Activated CD4-positive, alpha-beta memory T cell treated with anti-CD3 and anti-CD28 coated beads for 36 hours (primary cell): Measurements from ENCODE around the gene TIMP2. TPM values are rescaled to one million over a fixed set of nuclear protein-coding genes. Genes with fewer than 3 reads are reported as not detected.

Experiments used
- CTCF ChIA-PET: fragments of 350-600 bp; sonication (Branson Sonifier 250); formaldehyde crosslinking; loops from one replicate; lab custom pipeline; 2021; ENCODE audit warnings: antibody characterized with exemption, inconsistent platforms; lab: Charles Lee
- POLR2A ChIA-PET: fragments of 350-600 bp; sonication (Branson Sonifier 250); formaldehyde crosslinking; loops from one replicate; lab custom pipeline; 2021; ENCODE audit warnings: antibody characterized with exemption; lab: Charles Lee
- DNase-seq: peaks from one replicate; pipeline ENCODE4 v3.0.0-alpha.2; 2020
- H3K27ac Mint-ChIP-seq: one replicate; pipeline ENCODE4 v1.8.0; 2021; ENCODE audit warnings: mixed read lengths
- H3K27me3 Mint-ChIP-seq: one replicate; pipeline ENCODE4 v1.8.0; 2021; ENCODE audit warnings: mixed read lengths
- H3K36me3 Mint-ChIP-seq: one replicate; pipeline ENCODE4 v1.8.0; 2021; ENCODE audit warnings: mixed read lengths
- H3K4me1 Mint-ChIP-seq: one replicate; pipeline ENCODE4 v1.8.0; 2021; ENCODE audit warnings: low read depth, mixed read lengths
- H3K4me3 Mint-ChIP-seq: one replicate; pipeline ENCODE4 v1.8.0; 2021; ENCODE audit warnings: mild to moderate bottlenecking, mixed read lengths
- H3K9me3 Mint-ChIP-seq: one replicate; pipeline ENCODE4 v1.8.0; 2021; ENCODE audit warnings: mixed read lengths
- intact Hi-C: fragments of 100-400 bp; cut with micrococcal nuclease; formaldehyde crosslinking; loops from one replicate; pipeline ENCODE4 v1.15.1; 2023
- total RNA-seq, 2 experiments: library from RNA; stranded (reverse); gene quantifications; one replicate each; pipeline ENCODE4 v1.2.3, GENCODE V29; 2021

The TIMP2 gene
- total RNA-seq, 2 experiments from 2014 or later, result 1.1 TPM

GRCh38 chr17:78849026-78849425 is 76.2 kb downstream of the TIMP2 start:
- Mint-ChIP-seq H3K27me3 (no peaks in the 10 kb centered on the region), H3K27ac (no peak overlapping the region), H3K4me1 (peaks cover 5% of the 10 kb centered on the region), H3K9me3 (no peaks in the 10 kb centered on the region), H3K4me3 (no peak overlapping the region), H3K36me3 (no peaks in the 10 kb centered on the region)
- CTCF ChIA-PET, result interaction anchor here (0.9 kb wide), 1 partner anchor 12 kb away, joined by 3 read pairs; no protein-coding TSS in a partner anchor
- POLR2A ChIA-PET, result no interaction called here
- intact Hi-C loops, result loop anchor here (10.0 kb wide), 1 partner anchor 404 kb away; no protein-coding TSS in a partner anchor
- DNase-seq, result no peak

DNA sequence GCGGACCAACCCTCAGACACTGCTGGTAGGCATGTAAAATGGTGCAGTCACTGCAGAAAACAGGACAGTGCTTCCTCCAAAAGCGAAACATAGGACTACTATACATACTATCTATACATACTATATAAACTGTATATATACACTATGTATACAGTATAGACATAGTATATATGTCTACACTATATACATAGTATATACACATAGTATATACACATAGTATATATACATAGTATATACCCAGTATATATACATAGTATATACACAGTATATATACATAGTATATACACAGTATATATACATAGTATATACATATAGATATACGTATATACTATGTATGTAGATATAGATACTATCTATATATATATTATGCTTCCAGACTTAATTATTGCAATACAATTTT is 78.1 kb downstream of the TIMP2 start:
- Mint-ChIP-seq H3K4me3 (no peak overlapping the region), H3K27me3 (no peaks in the 10 kb centered on the region), H3K4me1 (peaks cover 11% of the 10 kb centered on the region), H3K36me3 (no peaks in the 10 kb centered on the region), H3K27ac (no peak overlapping the region), H3K9me3 (no peaks in the 10 kb centered on the region)
- no peak for DNase-seq
- intact Hi-C loops, result loop anchor here (10.0 kb wide), 1 partner anchor 402 kb away; no protein-coding TSS in a partner anchor
- ChIA-PET POLR2A (no interaction called here), CTCF (interaction anchor here (1.2 to 2.1 kb wide), 2 partner anchors 19 to 125 kb away, joined by 4 read pairs; no protein-coding TSS in a partner anchor)

GRCh38 chr17:78844301-78845005 is 80.7 kb downstream of the TIMP2 start:
- intact Hi-C loops, result loop anchor here (5.0 to 10.0 kb wide), 3 partner anchors 37 to 400 kb away; no protein-coding TSS in a partner anchor
- Mint-ChIP-seq H3K27me3 (no peaks in the 10 kb centered on the region), H3K9me3 (no peaks in the 10 kb centered on the region), H3K4me1 (peaks cover 17% of the 10 kb centered on the region), H3K36me3 (peaks cover 2% of the 10 kb centered on the region), H3K27ac (no peak overlapping the region), H3K4me3 (no peak overlapping the region)
- DNase-seq, result peak; percentile 54
- ChIA-PET CTCF (interaction anchor here (1.1 to 3.4 kb wide), 4 partner anchors 21 to 347 kb away, joined by 3 to 13 read pairs (median 8); no protein-coding TSS in a partner anchor), POLR2A (no interaction called here)

DNA sequence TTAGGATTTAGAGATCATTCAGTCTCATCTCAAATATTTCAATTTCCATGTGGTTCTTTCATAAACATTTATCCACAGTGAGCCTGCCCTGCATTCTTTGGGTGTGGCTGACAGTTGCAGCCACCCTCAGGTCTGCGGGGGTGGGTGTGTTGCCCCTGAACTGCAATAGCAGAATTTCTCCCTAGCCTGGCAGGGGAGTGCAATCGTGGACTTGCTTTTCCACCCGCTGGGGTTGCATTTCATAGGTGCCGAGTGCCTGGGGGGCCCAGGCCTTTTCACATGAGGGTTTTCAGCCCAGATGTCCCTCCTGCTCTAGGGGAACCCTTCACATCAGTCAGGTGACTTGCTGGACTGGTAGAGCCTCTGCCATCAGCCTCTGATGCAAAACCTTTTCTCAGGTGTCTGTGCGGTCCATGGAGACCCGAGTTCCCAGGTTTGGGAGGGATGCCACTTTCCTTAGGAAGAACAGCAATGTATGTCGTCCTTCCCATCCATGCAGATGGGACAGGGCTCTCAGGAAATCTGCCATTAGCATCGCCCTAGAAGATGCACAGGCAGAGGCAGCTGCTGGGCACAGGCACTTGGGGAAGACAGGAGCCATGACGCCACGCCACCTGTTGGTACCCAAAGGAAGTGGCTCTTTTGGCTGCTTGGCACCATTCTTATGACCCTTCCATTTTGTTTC is 82.2 kb downstream of the TIMP2 start:
- DNase-seq, result peak; percentile 75
- H3K27me3 Mint-ChIP-seq, result no peaks in the 10 kb centered on the region
- no peaks in the 10 kb centered on the region for H3K9me3 Mint-ChIP-seq
- intact Hi-C loops, result loop anchor here (5.0 to 10.0 kb wide), 3 partner anchors 36 to 398 kb away; no protein-coding TSS in a partner anchor
- H3K4me3 Mint-ChIP-seq, result no peak overlapping the region
- peaks cover 10% of the 10 kb centered on the region for H3K36me3 Mint-ChIP-seq
- ChIA-PET POLR2A (no interaction called here), CTCF (interaction anchor here (0.6 to 3.4 kb wide), 11 partner anchors 9 to 346 kb away, joined by 3 to 13 read pairs (median 4); no protein-coding TSS in a partner anchor)
- peak overlapping the region; percentile 54 for H3K27ac Mint-ChIP-seq
- peaks cover 30% of the 10 kb centered on the region for H3K4me1 Mint-ChIP-seq

GRCh38 chr17:78840780-78841611 is 84.2 kb downstream of the TIMP2 start, which contains the start of gene USP36:
Gene USP36 (minus strand): TSS chr17:78840814. CDS start chr17:78836363, 4,451 bp downstream.
- CTCF ChIA-PET, result interaction anchor here (0.6 to 3.4 kb wide), 4 partner anchors 25 to 344 kb away, joined by 3 to 13 read pairs (median 8); no protein-coding TSS in a partner anchor
- peak; percentile 100 for DNase-seq
- Mint-ChIP-seq H3K27ac (peak within 1 kb of the TSS; percentile 89), H3K9me3 (no peaks in the 10 kb centered on the region), H3K27me3 (no peaks in the 10 kb centered on the region), H3K4me3 (peak within 1 kb of the TSS; percentile 84), H3K4me1 (peaks cover 46% of the 10 kb centered on the region), H3K36me3 (peaks cover 27% of the 10 kb centered on the region)
- POLR2A ChIA-PET, result interaction anchor here (0.7 to 2.2 kb wide), 3 partner anchors 20 to 106 kb away, joined by 3 to 6 read pairs (median 3); no protein-coding TSS in a partner anchor
- intact Hi-C loops, result loop anchor here (1.0 to 10.0 kb wide), 5 partner anchors 34 to 485 kb away; partner anchors contain the start of gene CYTH1

DNA sequence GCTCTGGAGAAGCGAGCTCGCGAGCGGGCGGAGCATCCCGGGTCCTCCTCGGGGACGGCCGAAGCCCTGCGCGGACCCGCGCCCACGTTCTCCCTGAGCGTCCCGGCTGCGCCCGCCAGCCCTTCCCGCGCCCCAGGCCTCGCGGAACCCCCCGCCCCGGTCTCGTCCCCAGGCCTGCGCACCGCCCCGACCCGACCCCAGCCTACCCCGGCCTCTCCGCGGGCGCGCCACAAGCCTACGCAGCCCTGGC is 84.7 kb downstream of the TIMP2 start:
- H3K4me1 Mint-ChIP-seq, result peaks cover 46% of the 10 kb centered on the region
- peak overlapping the region; percentile 89 for H3K27ac Mint-ChIP-seq
- H3K36me3 Mint-ChIP-seq, result peaks cover 32% of the 10 kb centered on the region
- ChIA-PET CTCF (interaction anchor here (0.6 to 1.9 kb wide), 2 partner anchors 36 to 343 kb away, joined by 3 to 5 read pairs; no protein-coding TSS in a partner anchor), POLR2A (interaction anchor here (0.8 to 2.2 kb wide), 4 partner anchors 19 to 92 kb away, joined by 3 to 6 read pairs (median 3); no protein-coding TSS in a partner anchor)
- H3K27me3 Mint-ChIP-seq, result no peaks in the 10 kb centered on the region
- no peaks in the 10 kb centered on the region for H3K9me3 Mint-ChIP-seq
- no peak for DNase-seq
- intact Hi-C loops, result loop anchor here (1.0 to 10.0 kb wide), 5 partner anchors 33 to 484 kb away; partner anchors contain the start of gene CYTH1
- H3K4me3 Mint-ChIP-seq, result peak overlapping the region; percentile 84

DNA sequence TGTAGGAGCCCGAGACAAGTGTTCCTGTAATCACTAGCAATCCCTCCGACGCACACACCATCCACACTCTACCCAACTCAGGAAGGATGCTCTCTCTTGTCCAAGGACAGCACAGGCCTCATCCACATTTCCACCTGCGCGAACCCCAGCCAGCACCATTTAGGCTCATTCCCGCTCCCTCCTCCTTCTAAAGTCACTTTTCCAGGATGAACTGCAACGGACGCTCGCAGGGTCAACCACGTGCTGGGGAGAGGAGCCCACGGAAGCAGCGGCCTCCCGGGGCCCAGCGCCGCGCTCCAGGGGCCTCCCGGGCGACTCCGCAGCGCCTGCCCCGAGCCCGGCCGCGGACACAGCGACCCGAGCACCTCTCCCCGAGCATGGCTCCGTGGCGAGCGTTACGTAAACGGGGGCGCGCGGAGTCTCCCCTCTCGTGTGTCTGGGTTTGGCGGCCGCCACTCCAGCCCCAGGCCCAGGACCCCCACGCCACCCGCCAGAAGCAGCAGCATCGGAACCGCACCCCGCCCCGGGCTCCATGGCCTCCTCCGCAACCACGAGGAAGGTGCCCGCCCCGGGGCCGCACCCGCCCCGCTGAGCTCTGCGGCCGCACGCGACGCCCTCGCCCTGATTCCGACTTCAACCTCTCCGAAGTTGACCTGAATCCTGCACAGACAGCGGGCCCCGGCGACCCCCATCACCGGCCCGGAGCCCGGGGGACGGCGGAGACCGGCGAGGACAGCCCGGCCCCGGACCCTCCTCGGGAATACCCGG is 85.2 kb downstream of the TIMP2 start:
- CTCF ChIA-PET, result interaction anchor here (0.6 to 1.9 kb wide), 2 partner anchors 35 to 343 kb away, joined by 3 to 5 read pairs; no protein-coding TSS in a partner anchor
- peaks cover 46% of the 10 kb centered on the region for H3K4me1 Mint-ChIP-seq
- POLR2A ChIA-PET, result interaction anchor here (0.6 to 2.2 kb wide), 6 partner anchors 8 to 458 kb away, joined by 3 to 6 read pairs (median 3); no protein-coding TSS in a partner anchor

DNA sequence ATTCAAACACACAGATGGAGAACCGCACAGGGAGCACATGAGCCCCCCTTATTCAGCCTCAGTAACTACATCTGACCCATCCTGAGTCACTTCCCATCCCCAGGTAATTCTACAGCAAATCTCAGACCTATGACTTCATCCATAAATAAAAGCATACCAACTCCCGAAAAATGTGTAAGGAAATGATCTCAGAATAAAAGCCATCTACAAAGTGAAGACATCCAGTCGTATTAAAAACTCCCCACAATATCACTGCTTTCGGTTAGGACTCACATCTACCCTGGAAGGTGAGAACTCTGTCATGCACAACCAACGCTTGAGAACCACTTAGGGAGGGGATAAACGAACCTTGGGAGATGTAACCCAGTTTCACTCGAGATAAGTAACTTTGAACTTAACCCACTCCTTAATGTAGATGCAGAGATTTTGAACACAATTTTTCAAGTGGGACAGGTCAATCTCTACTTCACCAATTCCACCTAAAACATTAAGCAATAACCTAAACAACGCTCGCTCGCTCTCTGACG is 85.9 kb downstream of the TIMP2 start:
- Mint-ChIP-seq H3K27me3 (no peaks in the 10 kb centered on the region), H3K27ac (peak overlapping the region; percentile 87), H3K9me3 (no peaks in the 10 kb centered on the region), H3K4me3 (peak overlapping the region; percentile 84), H3K4me1 (peaks cover 43% of the 10 kb centered on the region), H3K36me3 (peaks cover 38% of the 10 kb centered on the region)
- peak; percentile 46 for DNase-seq
- POLR2A ChIA-PET, result interaction anchor here (0.6 kb wide), 1 partner anchor 7 kb away, joined by 3 read pairs; no protein-coding TSS in a partner anchor
- CTCF ChIA-PET, result no interaction called here
- intact Hi-C loops, result loop anchor here (1.0 kb wide), 1 partner anchor 22 kb away; no protein-coding TSS in a partner anchor

More for the DNA sequence above, 85.2 kb downstream of the TIMP2 start:
- H3K4me3 Mint-ChIP-seq, result peak overlapping the region; percentile 84
- peak; percentile 59 for DNase-seq
- H3K9me3 Mint-ChIP-seq, result no peaks in the 10 kb centered on the region
- no peaks in the 10 kb centered on the region for H3K27me3 Mint-ChIP-seq
- peaks cover 37% of the 10 kb centered on the region for H3K36me3 Mint-ChIP-seq
- intact Hi-C loops, result loop anchor here (1.0 to 10.0 kb wide), 6 partner anchors 23 to 484 kb away; partner anchors contain the start of gene CYTH1
- peak overlapping the region; percentile 87 for H3K27ac Mint-ChIP-seq

DNA sequence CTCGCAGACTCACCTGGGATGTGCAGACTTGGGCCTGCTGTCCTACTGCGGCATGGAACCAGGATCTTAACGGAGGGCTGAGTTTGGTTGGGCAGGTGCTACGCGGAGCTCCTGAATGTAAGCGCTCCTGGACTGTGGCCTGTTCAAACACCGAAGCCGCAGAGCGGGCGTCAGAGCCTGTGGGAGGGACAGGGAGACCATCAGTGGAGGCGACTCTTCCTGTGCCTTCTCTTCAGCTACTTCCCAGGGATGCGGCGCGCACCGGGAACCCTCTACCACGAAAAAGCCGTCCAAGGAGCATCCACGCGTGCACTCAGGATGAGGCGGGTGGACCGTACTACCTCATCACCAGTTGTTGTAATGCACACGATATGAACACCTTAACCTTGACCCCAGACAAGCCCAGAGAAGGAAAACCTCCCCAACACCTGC is 86.6 kb downstream of the TIMP2 start:
- Mint-ChIP-seq H3K9me3 (no peaks in the 10 kb centered on the region), H3K4me1 (peaks cover 39% of the 10 kb centered on the region), H3K36me3 (peaks cover 43% of the 10 kb centered on the region), H3K27ac (peak overlapping the region; percentile 87), H3K4me3 (peak overlapping the region; percentile 84), H3K27me3 (no peaks in the 10 kb centered on the region)
- ChIA-PET CTCF (interaction anchor here (1.1 kb wide), 1 partner anchor 18 kb away, joined by 3 read pairs; no protein-coding TSS in a partner anchor), POLR2A (no interaction called here)
- intact Hi-C loops, result loop anchor here (1.0 kb wide), 1 partner anchor 21 kb away; no protein-coding TSS in a partner anchor
- no peak for DNase-seq

- H3K27ac Mint-ChIP-seq, result no peak overlapping the region
- intact Hi-C loops, result no loop called here
- ChIA-PET CTCF (no interaction called here), POLR2A (interaction anchor here (0.5 to 1.6 kb wide), 2 partner anchors 17 to 173 kb away, joined by 3 read pairs; partner anchors contain the start of gene CANT1)
- no peaks in the 10 kb centered on the region for H3K27me3 Mint-ChIP-seq
- H3K4me3 Mint-ChIP-seq, result no peak overlapping the region
- H3K4me1 Mint-ChIP-seq, result peaks cover 31% of the 10 kb centered on the region
- DNase-seq, result no peak
- H3K36me3 Mint-ChIP-seq, result peaks cover 61% of the 10 kb centered on the region
- H3K9me3 Mint-ChIP-seq, result no peaks in the 10 kb centered on the region
Measured at GRCh38 chr17:78836420-78837021, 88.7 kb downstream of the TIMP2 start.
